Measurements from ENCODE around the gene LSM10. TPM values are rescaled to one million over a fixed set of nuclear protein-coding genes. Genes with fewer than 3 reads are reported as not detected.

The LSM10 gene
- total RNA-seq, 3 donors from 2014 or later (not counting 1 experiment from before 2014, with no cell fraction given), result 25.2 to 30.4 (median 26.6) TPM

DNA sequence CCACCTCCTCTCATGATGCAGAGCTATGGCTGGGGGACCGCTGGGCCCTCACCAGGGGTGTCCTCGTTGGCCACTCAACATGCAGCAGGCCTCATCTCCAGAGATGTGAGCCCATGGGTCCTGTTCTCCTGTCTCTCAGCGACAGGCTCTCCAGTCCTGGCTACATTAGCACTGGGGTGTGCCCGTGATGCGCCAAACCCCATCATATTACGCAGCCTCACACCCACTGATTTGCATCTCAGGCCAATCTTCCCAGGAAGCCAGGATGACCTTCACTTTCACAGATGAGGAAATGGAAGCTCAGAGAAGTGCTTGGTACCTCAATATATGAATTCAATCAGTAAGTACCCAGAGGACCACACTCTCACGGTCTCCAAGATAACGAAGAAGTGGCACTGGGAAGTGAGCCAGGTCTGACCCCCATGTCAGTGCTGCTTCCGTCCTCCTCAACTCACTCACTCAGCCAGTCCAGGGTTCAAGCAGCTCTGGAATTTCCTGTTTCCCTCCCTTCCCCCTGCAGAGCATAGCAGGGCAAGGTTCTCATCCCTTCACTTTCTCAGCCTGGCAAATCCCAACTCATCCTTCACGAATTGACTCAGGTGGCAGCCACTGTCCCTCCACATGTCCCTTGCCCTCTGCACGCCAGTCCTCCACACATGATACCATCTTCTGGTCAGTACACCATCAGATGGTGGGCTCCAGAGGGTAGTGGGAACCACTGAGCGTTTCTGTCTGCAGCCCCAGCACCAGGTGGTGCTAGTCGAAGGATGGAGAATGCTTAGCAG is 45.4 kb downstream of the LSM10 start:
- H3K27ac ChIP-seq (ENCODE audit: low read length), result no peak overlapping the region
- TF ChIP-seq, protein P1, sequence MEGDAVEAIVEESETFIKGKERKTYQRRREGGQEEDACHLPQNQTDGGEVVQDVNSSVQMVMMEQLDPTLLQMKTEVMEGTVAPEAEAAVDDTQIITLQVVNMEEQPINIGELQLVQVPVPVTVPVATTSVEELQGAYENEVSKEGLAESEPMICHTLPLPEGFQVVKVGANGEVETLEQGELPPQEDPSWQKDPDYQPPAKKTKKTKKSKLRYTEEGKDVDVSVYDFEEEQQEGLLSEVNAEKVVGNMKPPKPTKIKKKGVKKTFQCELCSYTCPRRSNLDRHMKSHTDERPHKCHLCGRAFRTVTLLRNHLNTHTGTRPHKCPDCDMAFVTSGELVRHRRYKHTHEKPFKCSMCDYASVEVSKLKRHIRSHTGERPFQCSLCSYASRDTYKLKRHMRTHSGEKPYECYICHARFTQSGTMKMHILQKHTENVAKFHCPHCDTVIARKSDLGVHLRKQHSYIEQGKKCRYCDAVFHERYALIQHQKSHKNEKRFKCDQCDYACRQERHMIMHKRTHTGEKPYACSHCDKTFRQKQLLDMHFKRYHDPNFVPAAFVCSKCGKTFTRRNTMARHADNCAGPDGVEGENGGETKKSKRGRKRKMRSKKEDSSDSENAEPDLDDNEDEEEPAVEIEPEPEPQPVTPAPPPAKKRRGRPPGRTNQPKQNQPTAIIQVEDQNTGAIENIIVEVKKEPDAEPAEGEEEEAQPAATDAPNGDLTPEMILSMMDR (IDR thresholded peaks at IDR 0.05), result no peak
- Mint-ChIP-seq H3K4me3 (no peak overlapping the region), H3K9me3 (no peaks in the 10 kb centered on the region), H3K27me3 (ENCODE audit: low read depth in 2 of 2) (no peaks in the 10 kb centered on the region), H3K36me3 (no peaks in the 10 kb centered on the region), H3K27ac (peak overlapping the region in 1 of 2 donors; percentile 84), H3K4me1 (peaks cover 0 to 28% of the 10 kb centered on the region in 2 donors)
- ATAC-seq (no peak), DNase-seq (no peak)
- peaks cover 36% of the 10 kb centered on the region for H3K4me1 ChIP-seq (ENCODE audit: control insufficient read depth, insufficient read depth, low read length)
- no peaks in the 10 kb centered on the region for H3K9me3 ChIP-seq (ENCODE audit: control insufficient read depth, insufficient read depth, low read length)
- no peaks in the 10 kb centered on the region for H3K27me3 ChIP-seq (ENCODE audit: control insufficient read depth, insufficient read depth, low read length)
- no peak overlapping the region for H3K4me3 ChIP-seq (ENCODE audit: low read length)
- H3K36me3 ChIP-seq (ENCODE audit: control insufficient read depth, insufficient read depth, low read length), result peaks cover 58% of the 10 kb centered on the region
- WGBS (ENCODE audit: insufficient coverage), result 95% methylated on average over 13 of the region's 13 CpGs
- intact Hi-C loops (cut with micrococcal nuclease), result no loop called here

DNA sequence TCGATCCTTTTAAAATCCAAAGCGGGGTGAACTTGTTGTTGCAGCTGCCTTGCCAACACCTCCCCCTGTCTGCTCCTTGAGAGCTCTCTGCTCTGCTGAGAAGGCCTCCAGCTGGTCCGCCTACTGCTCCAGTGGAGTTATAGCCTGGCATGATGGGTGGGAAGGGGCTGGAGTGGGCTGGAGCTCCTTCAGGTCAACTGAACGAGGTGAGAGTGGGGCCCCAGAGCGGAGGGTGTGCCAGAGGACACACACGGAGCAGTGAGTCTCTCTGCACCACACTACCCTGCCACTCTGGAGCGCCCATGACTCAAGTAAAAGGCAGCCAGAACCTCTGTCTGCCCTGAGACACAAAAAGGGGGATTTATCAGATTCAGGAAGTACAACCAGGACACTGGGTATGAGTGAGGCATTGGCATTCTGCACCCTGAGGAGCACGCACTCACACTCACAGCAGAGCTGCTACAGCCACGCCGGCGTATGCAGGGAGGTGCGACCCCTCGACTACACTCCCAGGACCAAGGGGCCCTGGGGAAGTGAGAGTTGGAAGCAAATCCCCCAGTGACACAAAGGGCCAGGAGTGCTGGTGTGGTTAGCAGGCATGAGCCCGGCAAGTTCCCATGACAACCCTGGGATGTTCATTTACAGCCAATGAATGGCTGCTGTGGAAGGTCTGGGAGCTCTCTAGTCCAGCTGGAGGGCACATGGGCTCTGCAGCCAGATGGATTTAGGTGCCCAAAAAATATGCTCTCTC is 46.3 kb downstream of the LSM10 start:
- Histone ChIP-seq H3K36me3 (ENCODE audit: control insufficient read depth, insufficient read depth, low read length) (peaks cover 60% of the 10 kb centered on the region), H3K27me3 (ENCODE audit: control insufficient read depth, insufficient read depth, low read length) (no peaks in the 10 kb centered on the region), H3K9me3 (ENCODE audit: control insufficient read depth, insufficient read depth, low read length) (no peaks in the 10 kb centered on the region), H3K27ac (ENCODE audit: low read length) (peak overlapping the region; percentile 21), H3K4me3 (ENCODE audit: low read length) (no peak overlapping the region), H3K4me1 (ENCODE audit: control insufficient read depth, insufficient read depth, low read length) (peaks cover 36% of the 10 kb centered on the region)
- no peaks in the 10 kb centered on the region for H3K36me3 Mint-ChIP-seq
- peaks cover 0 to 28% of the 10 kb centered on the region in 2 donors for H3K4me1 Mint-ChIP-seq
- no peak overlapping the region for H3K4me3 Mint-ChIP-seq
- H3K27me3 Mint-ChIP-seq (ENCODE audit: low read depth in 2 of 2), result no peaks in the 10 kb centered on the region
- peak overlapping the region in 1 of 2 donors; percentile 84 for H3K27ac Mint-ChIP-seq
- H3K9me3 Mint-ChIP-seq, result no peaks in the 10 kb centered on the region
- ATAC-seq (no peak), DNase-seq (no peak)
- 81% methylated on average over 14 of the region's 14 CpGs for WGBS (ENCODE audit: insufficient coverage)
- TF ChIP-seq, protein P1 (IDR thresholded peaks at IDR 0.05), result no peak
- intact Hi-C loops (cut with micrococcal nuclease), result no loop called here

DNA sequence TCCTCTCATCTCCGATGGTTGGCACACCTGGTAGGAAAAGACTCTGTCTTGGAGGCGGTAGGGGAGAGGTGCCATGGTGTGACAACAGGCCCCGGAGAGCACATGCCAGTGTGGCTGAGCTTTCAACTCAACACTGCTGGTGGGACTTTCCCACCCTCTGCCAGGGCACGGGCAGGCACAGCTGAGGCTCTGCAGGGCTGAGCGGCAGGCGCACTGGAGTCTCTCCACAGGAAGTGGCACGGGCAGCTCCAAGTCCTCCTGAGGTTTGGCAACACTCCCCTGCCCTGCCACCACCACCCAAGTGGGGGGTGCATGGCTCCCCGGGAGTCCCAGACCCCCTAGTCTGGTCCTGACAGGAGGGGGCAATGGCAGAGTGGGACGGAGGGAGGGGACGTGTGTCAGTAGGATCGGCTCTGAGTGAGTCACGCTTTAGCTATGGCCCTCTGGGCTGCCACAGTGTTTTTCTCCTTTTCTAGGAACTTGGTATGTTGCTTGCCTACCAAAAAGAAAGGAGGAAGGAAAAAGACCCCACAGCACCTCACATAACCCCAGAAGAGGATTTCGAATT is 47.0 kb downstream of the LSM10 start:
- TF ChIP-seq, protein P1 (IDR thresholded peaks at IDR 0.05), result no peak
- Mint-ChIP-seq H3K4me1 (peaks cover 0 to 28% of the 10 kb centered on the region in 2 donors), H3K27ac (peak overlapping the region; percentile 54 to 84), H3K27me3 (ENCODE audit: low read depth in 2 of 2) (no peaks in the 10 kb centered on the region), H3K9me3 (no peaks in the 10 kb centered on the region), H3K4me3 (no peak overlapping the region), H3K36me3 (no peaks in the 10 kb centered on the region)
- Histone ChIP-seq H3K36me3 (ENCODE audit: control insufficient read depth, insufficient read depth, low read length) (peaks cover 63% of the 10 kb centered on the region), H3K9me3 (ENCODE audit: control insufficient read depth, insufficient read depth, low read length) (no peaks in the 10 kb centered on the region), H3K27ac (ENCODE audit: low read length) (peak overlapping the region; percentile 38), H3K27me3 (ENCODE audit: control insufficient read depth, insufficient read depth, low read length) (no peaks in the 10 kb centered on the region), H3K4me3 (ENCODE audit: low read length) (no peak overlapping the region), H3K4me1 (ENCODE audit: control insufficient read depth, insufficient read depth, low read length) (peaks cover 36% of the 10 kb centered on the region)
- intact Hi-C loops (cut with micrococcal nuclease), result no loop called here
- peak; percentile 80 to 95 (median 93) for ATAC-seq
- DNase-seq, result peak; percentile 40 to 81
- WGBS (ENCODE audit: insufficient coverage), result 18% methylated on average over 12 of the region's 13 CpGs
